Endodermal cell (in vitro differentiated cells): ENCODE data around the gene PLD6. TPM values are rescaled to one million over a fixed set of nuclear protein-coding genes. Genes with fewer than 3 reads are reported as not detected.

Experiments used
- DNase-seq: peaks from one replicate; pipeline ENCODE4 v3.0.0-alpha.2; 2017
- H3K27ac ChIP-seq: 2 replicates; pipeline ENCODE4 v1.5.1; 2013; ENCODE audit warnings: mild to moderate bottlenecking, low read depth, low read length, moderate library complexity
- H3K27me3 ChIP-seq: 2 replicates; pipeline ENCODE4 v1.6.1; 2013; ENCODE audit warnings: mild to moderate bottlenecking, low read length, moderate library complexity; ENCODE audit not compliant: insufficient read depth, control insufficient read depth, poor library complexity, severe bottlenecking
- H3K36me3 ChIP-seq: 2 replicates; pipeline ENCODE4 v1.7.0; 2013; ENCODE audit warnings: mild to moderate bottlenecking, low read length, moderate library complexity; ENCODE audit not compliant: control insufficient read depth, insufficient read depth
- H3K4me1 ChIP-seq: one replicate; pipeline ENCODE4 v1.7.0; 2013; ENCODE audit warnings: low read length; ENCODE audit not compliant: control insufficient read depth, insufficient read depth
- H3K4me3 ChIP-seq: 2 replicates; pipeline ENCODE4 v1.5.1; 2013; ENCODE audit warnings: mild to moderate bottlenecking, low read length, moderate library complexity
- H3K9ac ChIP-seq: 2 replicates; pipeline ENCODE4 v1.6.1; 2013; ENCODE audit warnings: mild to moderate bottlenecking, low read length, moderate library complexity; ENCODE audit not compliant: poor library complexity, severe bottlenecking; ENCODE audit errors: extremely low read depth
- H3K9me3 ChIP-seq: 2 replicates; pipeline ENCODE4 v1.6.1; 2013; ENCODE audit warnings: mild to moderate bottlenecking, low read length, moderate library complexity; ENCODE audit not compliant: control insufficient read depth
- H3K27ac Mint-ChIP-seq: 2 replicates; pipeline ENCODE4 v1.8.0; 2020; ENCODE audit warnings: mixed read lengths
- H3K27me3 Mint-ChIP-seq: 2 replicates; pipeline ENCODE4 v1.8.0; 2021; ENCODE audit warnings: mild to moderate bottlenecking, mixed read lengths; ENCODE audit not compliant: insufficient read depth
- H3K36me3 Mint-ChIP-seq: 2 replicates; pipeline ENCODE4 v1.8.0; 2020; ENCODE audit warnings: low read depth, mixed read lengths
- H3K4me1 Mint-ChIP-seq: 2 replicates; pipeline ENCODE4 v1.8.0; 2020; ENCODE audit warnings: mixed read lengths
- H3K4me3 Mint-ChIP-seq: 2 replicates; pipeline ENCODE4 v1.8.0; 2020; ENCODE audit warnings: mild to moderate bottlenecking, moderate library complexity, mixed read lengths
- H3K9me3 Mint-ChIP-seq: 2 replicates; pipeline ENCODE4 v1.8.0; 2020; ENCODE audit warnings: mild to moderate bottlenecking, mixed read lengths
- CTCF ChIP-seq: fragments of 200-600 bp; sonication (generic); conservative IDR thresholded peaks from 2 replicates; pipeline ENCODE4 v1.5.0; 2021; ENCODE audit warnings: antibody characterized with exemption, mild to moderate bottlenecking
- WGBS, 2 experiments: methylation state at CpG; one replicate each; pipeline versions ENCODE4 v1.1.5 to v1.1.7; 2013; ENCODE audit warnings: missing lambda C conversion rate in 2 of 2, mixed read lengths in 1 of 2; ENCODE audit not compliant: insufficient coverage in 1 of 2, insufficient read length in 1 of 2; 5-methylcytosine and 5-hydroxymethylcytosine counted together
- total RNA-seq, 2 donors: library from RNA; stranded (reverse); fragmentation: NEBNext Ultra II Directional in 1 of 2; extraction: Animal tissue kit (Norgen Biotek cat#: 25700) in 1 of 2; gene quantifications; 2 replicates in 1 of 2; 3 replicates in 1 of 2; pipeline ENCODE4 v1.2.1, GENCODE V29; 2021

The PLD6 gene
- total RNA-seq, 2 donors from 2014 or later = 0.42 to 1.5 TPM

DNA sequence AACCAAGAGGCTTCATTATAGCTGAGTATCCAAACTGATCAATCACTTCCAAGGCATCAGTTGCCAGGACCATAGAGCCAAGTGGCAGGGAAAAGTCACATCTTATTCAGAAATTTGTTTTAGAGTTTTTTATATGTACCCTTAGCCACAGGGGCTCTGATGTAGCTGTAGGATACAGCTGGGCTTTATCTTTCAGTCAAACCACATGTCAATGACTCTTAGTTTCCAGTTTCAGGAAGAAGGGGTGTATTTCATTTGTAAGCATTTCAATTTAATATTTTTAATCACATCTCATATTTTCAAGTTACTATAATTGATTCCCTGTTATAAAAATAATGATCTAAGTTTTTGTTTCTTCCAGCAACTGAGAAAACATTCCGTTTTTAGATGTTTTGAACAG lies 33.7 kb upstream of the PLD6 start:
- no peak for DNase-seq
- H3K4me3 Mint-ChIP-seq = no peak overlapping the region

GRCh38 chr17:17237026-17237799 lies 31.1 kb upstream of the PLD6 start, which contains the start of gene FLCN:
Gene FLCN, minus strand, starts transcription at chr17:17237168. Its CDS starts 9,031 bp downstream, at chr17:17228137.
- Histone ChIP-seq H3K9ac (peak within 1 kb of the TSS; percentile 100), H3K9me3 (no peaks in the 10 kb centered on the region), H3K36me3 (peaks cover 7% of the 10 kb centered on the region), H3K27me3 (no peaks in the 10 kb centered on the region), H3K4me3 (peak within 1 kb of the TSS; percentile 92), H3K4me1 (no peaks in the 10 kb centered on the region), H3K27ac (peak within 1 kb of the TSS; percentile 100)
- H3K4me1 Mint-ChIP-seq = peaks cover 14% of the 10 kb centered on the region
- 0 to 1% methylated on average over 29 to 53 of the region's 53 CpGs for WGBS, 2 experiments
- H3K27ac Mint-ChIP-seq = peak within 1 kb of the TSS; percentile 99
- no peaks in the 10 kb centered on the region for H3K9me3 Mint-ChIP-seq
- no peak for TF ChIP-seq CTCF
- H3K27me3 Mint-ChIP-seq = no peaks in the 10 kb centered on the region
- peak; percentile 92 for DNase-seq
- H3K4me3 Mint-ChIP-seq = peak within 1 kb of the TSS; percentile 94
- peaks cover 13% of the 10 kb centered on the region for H3K36me3 Mint-ChIP-seq

More for the DNA sequence above, 33.7 kb upstream of the PLD6 start:
- Histone ChIP-seq H3K27ac (no peak overlapping the region), H3K9ac (no peak overlapping the region), H3K4me1 (no peaks in the 10 kb centered on the region), H3K27me3 (no peaks in the 10 kb centered on the region), H3K9me3 (no peaks in the 10 kb centered on the region), H3K36me3 (no peaks in the 10 kb centered on the region), H3K4me3 (no peak overlapping the region)
- 80 to 100% methylated on average over 1 of the region's 1 CpG for WGBS, 2 experiments
- TF ChIP-seq CTCF = no peak
- Mint-ChIP-seq H3K9me3 (no peaks in the 10 kb centered on the region), H3K36me3 (peaks cover 7% of the 10 kb centered on the region), H3K27me3 (no peaks in the 10 kb centered on the region), H3K4me1 (peaks cover 14% of the 10 kb centered on the region), H3K27ac (no peak overlapping the region)

- no peak for DNase-seq
- Histone ChIP-seq H3K9ac (peak overlapping the region; percentile 100), H3K36me3 (peaks cover 15% of the 10 kb centered on the region), H3K4me3 (peak overlapping the region; percentile 92), H3K4me1 (no peaks in the 10 kb centered on the region), H3K27me3 (no peaks in the 10 kb centered on the region), H3K9me3 (no peaks in the 10 kb centered on the region), H3K27ac (peak overlapping the region; percentile 100)
- no peaks in the 10 kb centered on the region for H3K9me3 Mint-ChIP-seq
- peaks cover 14% of the 10 kb centered on the region for H3K4me1 Mint-ChIP-seq
- H3K4me3 Mint-ChIP-seq = peak overlapping the region; percentile 94
- WGBS, 2 experiments = 2 to 5% methylated on average over 9 to 31 of the region's 31 CpGs
- peak overlapping the region; percentile 99 for H3K27ac Mint-ChIP-seq
- H3K27me3 Mint-ChIP-seq = no peaks in the 10 kb centered on the region
- peaks cover 16% of the 10 kb centered on the region for H3K36me3 Mint-ChIP-seq
- TF ChIP-seq CTCF = no peak
Observed at GRCh38 chr17:17236295-17237025, 30.3 kb upstream of the PLD6 start.
